Spleen (tissue), 11 donors: ENCODE data around the gene SLC13A4. TPM values are rescaled to one million over a fixed set of nuclear protein-coding genes. Genes with fewer than 3 reads are reported as not detected.

ENCODE experiments used
- DNase-seq: peaks from one replicate; pipeline ENCODE4 v3.0.0-alpha.2; 2020
- H3K27ac ChIP-seq, 8 donors: fragments of 200-600 bp; sonication (generic) in 7 of 8; 1 replicate in 4 of 8; 2 replicates in 4 of 8; pipeline versions ENCODE4 v1.5.0 to v1.8.0; 2016 to 2021; ENCODE audit warnings: inconsistent platforms in 4 of 8, mild to moderate bottlenecking in 4 of 8, moderate library complexity in 1 of 8
- H3K27me3 ChIP-seq, 7 donors: fragments of 200-600 bp; sonication (generic) in 6 of 7; replicated peaks in 1 of 7; 1 replicate in 4 of 7; 2 replicates in 3 of 7; pipeline versions ENCODE4 v1.5.0 to v1.8.0; 2016 to 2021; ENCODE audit warnings: inconsistent platforms in 3 of 7, mild to moderate bottlenecking in 1 of 7
- H3K36me3 ChIP-seq, 6 donors: fragments of 200-600 bp; sonication (generic) in 5 of 6; 1 replicate in 4 of 6; 2 replicates in 2 of 6; pipeline versions ENCODE4 v1.5.0 to v1.8.0; 2016 to 2021; ENCODE audit warnings: inconsistent platforms in 2 of 6
- H3K4me1 ChIP-seq, 6 donors: fragments of 200-600 bp; sonication (generic) in 5 of 6; 1 replicate in 3 of 6; 2 replicates in 3 of 6; pipeline versions ENCODE4 v1.5.0 to v1.8.0; 2016 to 2021; ENCODE audit warnings: inconsistent platforms in 3 of 6
- H3K4me3 ChIP-seq, 8 donors: fragments of 200-600 bp; sonication (generic) in 7 of 8; 1 replicate in 4 of 8; 2 replicates in 4 of 8; pipeline versions ENCODE4 v1.5.0 to v1.8.0; 2016 to 2021; ENCODE audit warnings: inconsistent platforms in 4 of 8, mild to moderate bottlenecking in 4 of 8, moderate library complexity in 2 of 8
- H3K9me3 ChIP-seq, 8 donors: fragments of 200-600 bp; sonication (generic) in 7 of 8; 1 replicate in 4 of 8; 2 replicates in 4 of 8; pipeline versions ENCODE4 v1.5.0 to v1.8.0; 2016 to 2021; ENCODE audit warnings: inconsistent platforms in 4 of 8
- POLR2A ChIP-seq, 3 donors: fragments of 450-650 bp; IDR thresholded peaks; one replicate each; pipeline ENCODE4 v1.5.1; 2017; ENCODE audit warnings: antibody characterized with exemption in 3 of 3, mild to moderate bottlenecking in 1 of 3
- POLR2AphosphoS5 ChIP-seq, 3 donors: sonication (generic); formaldehyde crosslinking; IDR thresholded peaks; one replicate each; pipeline ENCODE4 v1.5.1; 2017; ENCODE audit warnings: antibody characterized with exemption in 3 of 3
- WGBS, 5 donors: extraction: QIAGEN DNeasy Blood & Tissue Kit in 3 of 5; methylation state at CpG; one replicate each; pipeline versions ENCODE4 v1.1.5 to v1.1.7; 2013 to 2018; 5-methylcytosine and 5-hydroxymethylcytosine counted together
- intact Hi-C: fragments of 100-400 bp; cut with DNase I; formaldehyde crosslinking; loops from one replicate; pipeline ENCODE4 v1.15.0; 2023; ENCODE audit warnings: low total_unique reads
- polyA plus RNA-seq, 3 donors: library from polyadenylated mRNA; stranded (reverse); fragments of 200-250 nt; gene quantifications; one replicate each; pipeline ENCODE4 v1.2.1, GENCODE V29; 2013
- total RNA-seq, 7 donors: library from RNA; depleted of rRNA in 3 of 7; stranded (reverse); fragments of >200 nt in 3 of 7; fragmentation: NEBNext Ultra II Directional in 4 of 7; extraction: Animal tissue kit (Norgen Biotek cat#: 25700) in 4 of 7; gene quantifications; one replicate each; pipeline versions ENCODE4 v1.1.0 to v1.2.1, GENCODE V29; 2016 to 2021
- TF ChIP-seq, protein P1 (sequence below), 11 experiments: fragments of 200-600 bp in 7 of 11; fragments of 450-650 bp in 4 of 11; sonication (generic) in 4 of 11; IDR thresholded peaks in 8 of 11; conservative IDR thresholded peaks in 3 of 11; 1 replicate in 7 of 11; 2 replicates in 4 of 11; pipeline versions ENCODE4 v1.4.0 to v1.8.0; 2016 to 2021; ENCODE audit warnings: antibody characterized with exemption in 11 of 11, inconsistent platforms in 4 of 11, mild to moderate bottlenecking in 1 of 11
- donor health status: healthy with polysubstance abuse.
- donor health status: DM: no; HTN: no; CAD: no; lungs with moderate emphysema.
- donor health status: DM: no; HTN: no; CAD: no.
- donor health status: Bipolar disorder and iron deficiency.
- donor health status: healthy.
- donor health status: DM: no; HTN: no; CAD: no.
- donor health status: DM: yes; HTN: yes; CAD: no.

Gene SLC13A4
- total and polyA plus RNA-seq, 10 donors: 0.16 to 0.20 TPM; not detected in 8

DNA sequence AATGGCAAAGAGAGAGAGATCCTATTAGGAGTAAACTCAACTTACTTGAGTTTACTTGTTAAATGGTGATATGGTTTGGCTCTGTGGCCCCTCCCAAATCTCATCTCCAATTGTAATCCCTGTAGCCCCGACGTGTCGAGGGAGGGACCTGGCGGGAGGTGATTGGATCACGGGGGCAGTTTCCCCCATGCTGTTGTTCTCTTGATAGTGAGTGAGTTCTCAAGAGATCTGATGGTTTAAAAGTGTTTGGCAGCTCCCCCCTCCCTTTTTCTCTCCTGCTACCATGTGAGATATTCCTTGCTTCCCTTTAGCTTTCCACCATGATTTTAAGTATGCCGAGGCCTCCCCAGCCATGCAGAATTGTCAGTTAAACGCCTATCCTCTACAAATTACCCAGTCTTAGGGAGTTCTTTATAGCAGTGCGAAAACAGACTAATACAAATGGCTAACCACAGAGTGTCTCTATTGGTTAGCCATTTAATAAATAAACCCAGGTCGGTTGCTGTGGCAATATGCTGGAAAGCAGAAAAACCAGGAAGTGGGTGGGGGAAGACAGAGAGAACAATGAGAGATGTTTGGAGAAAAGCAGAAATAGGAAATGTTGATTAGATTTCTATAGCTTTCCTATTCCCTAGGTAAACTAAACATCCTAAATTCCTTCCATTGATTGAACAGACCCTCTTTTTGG, 68.7 kb downstream of the SLC13A4 start:
- TF ChIP-seq POLR2A (IDR thresholded peaks at IDR 0.05) (no peak), POLR2AphosphoS5 (IDR thresholded peaks at IDR 0.05) (no peak)
- TF ChIP-seq, protein P1, sequence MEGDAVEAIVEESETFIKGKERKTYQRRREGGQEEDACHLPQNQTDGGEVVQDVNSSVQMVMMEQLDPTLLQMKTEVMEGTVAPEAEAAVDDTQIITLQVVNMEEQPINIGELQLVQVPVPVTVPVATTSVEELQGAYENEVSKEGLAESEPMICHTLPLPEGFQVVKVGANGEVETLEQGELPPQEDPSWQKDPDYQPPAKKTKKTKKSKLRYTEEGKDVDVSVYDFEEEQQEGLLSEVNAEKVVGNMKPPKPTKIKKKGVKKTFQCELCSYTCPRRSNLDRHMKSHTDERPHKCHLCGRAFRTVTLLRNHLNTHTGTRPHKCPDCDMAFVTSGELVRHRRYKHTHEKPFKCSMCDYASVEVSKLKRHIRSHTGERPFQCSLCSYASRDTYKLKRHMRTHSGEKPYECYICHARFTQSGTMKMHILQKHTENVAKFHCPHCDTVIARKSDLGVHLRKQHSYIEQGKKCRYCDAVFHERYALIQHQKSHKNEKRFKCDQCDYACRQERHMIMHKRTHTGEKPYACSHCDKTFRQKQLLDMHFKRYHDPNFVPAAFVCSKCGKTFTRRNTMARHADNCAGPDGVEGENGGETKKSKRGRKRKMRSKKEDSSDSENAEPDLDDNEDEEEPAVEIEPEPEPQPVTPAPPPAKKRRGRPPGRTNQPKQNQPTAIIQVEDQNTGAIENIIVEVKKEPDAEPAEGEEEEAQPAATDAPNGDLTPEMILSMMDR (IDR thresholded peaks at IDR 0.05 in 8 of 11, conservative IDR thresholded peaks at IDR 0.05 in 3 of 11): no peak
- Histone ChIP-seq H3K9me3 (no peaks in the 10 kb centered on the region), H3K36me3 (no peaks in the 10 kb centered on the region), H3K4me1 (peaks cover 8 to 27% (median 21%) of the 10 kb centered on the region in 6 donors), H3K27ac (no peak overlapping the region), H3K27me3 (no peaks in the 10 kb centered on the region), H3K4me3 (no peak overlapping the region)
- intact Hi-C loops: no loop called here
- WGBS, 5 donors: 66 to 85% (median 71%) methylated on average over 9 of the region's 9 CpGs
- DNase-seq: no peak

DNA sequence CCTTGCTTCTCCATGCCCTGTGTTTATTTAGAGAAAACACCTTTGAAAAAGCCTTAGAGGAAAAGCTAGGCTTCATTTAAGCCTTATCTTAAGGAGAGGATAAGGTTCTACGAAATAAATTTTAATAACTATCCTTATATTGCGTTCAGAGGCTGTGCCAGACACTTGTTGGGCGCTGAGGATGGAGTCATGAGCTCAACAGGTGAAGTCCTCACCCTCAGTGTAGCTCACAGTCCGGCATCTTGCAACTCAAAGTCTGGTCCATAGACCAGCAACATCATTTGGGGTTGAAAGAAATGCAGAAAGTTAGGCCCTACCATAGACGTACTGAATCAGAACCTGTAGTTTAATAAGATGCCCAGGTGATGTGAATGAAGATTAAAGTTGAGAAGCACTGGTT, 69.4 kb downstream of the SLC13A4 start:
- Histone ChIP-seq H3K9me3 (no peaks in the 10 kb centered on the region), H3K4me3 (no peak overlapping the region), H3K27me3 (no peaks in the 10 kb centered on the region), H3K27ac (no peak overlapping the region), H3K36me3 (no peaks in the 10 kb centered on the region), H3K4me1 (peaks cover 6 to 19% (median 14%) of the 10 kb centered on the region in 6 donors)
- DNase-seq: no peak
- WGBS, 5 donors: 88 to 96% (median 93%) methylated on average over 5 of the region's 5 CpGs
- intact Hi-C loops: no loop called here
- TF ChIP-seq, protein P1 (IDR thresholded peaks at IDR 0.05 in 8 of 11, conservative IDR thresholded peaks at IDR 0.05 in 3 of 11): no peak
- TF ChIP-seq POLR2A (IDR thresholded peaks at IDR 0.05) (no peak), POLR2AphosphoS5 (IDR thresholded peaks at IDR 0.05) (no peak)

DNA sequence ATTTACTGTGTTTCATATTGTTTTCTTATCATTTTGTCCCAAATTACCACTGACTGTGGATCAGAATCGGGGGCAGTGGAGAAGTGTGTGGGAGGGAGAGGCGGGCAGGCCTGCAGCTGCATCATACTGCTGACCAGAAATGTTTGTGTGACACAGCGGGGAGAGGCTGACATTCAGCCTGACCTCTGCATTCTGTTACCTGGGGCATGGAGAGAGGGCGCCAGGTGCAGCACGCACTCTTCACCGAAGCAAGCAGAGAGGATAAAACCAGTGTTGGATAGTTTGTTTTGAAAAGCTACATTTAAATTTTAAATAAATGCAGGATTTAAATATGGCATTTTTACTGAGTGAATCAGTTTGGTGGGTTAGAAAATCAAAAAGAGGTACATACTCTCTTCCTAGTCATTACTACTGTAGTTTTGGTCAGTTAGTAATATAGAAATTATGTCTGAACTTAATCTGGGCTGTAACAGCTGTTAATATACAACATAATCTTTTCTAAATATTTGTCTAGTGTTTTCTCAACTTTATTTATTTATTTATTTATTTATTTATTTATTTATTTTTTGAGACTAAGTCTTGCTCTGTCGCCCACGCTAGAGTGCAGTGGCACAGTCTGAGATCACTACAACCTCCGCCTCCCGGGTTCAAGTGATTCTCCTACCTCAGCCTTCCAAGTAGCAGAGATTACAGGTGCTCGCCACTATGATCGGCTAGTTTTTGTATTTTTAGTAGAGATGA, 74.5 kb downstream of the SLC13A4 start:
- H3K9me3 ChIP-seq: no peaks in the 10 kb centered on the region
- H3K4me1 ChIP-seq: peaks cover 0 to 4% (median 0%) of the 10 kb centered on the region in 6 donors
- H3K36me3 ChIP-seq: peaks cover 0 to 19% (median 2%) of the 10 kb centered on the region in 6 donors
- 90 to 97% (median 94%) methylated on average over 12 of the region's 12 CpGs for WGBS, 5 donors
- H3K27me3 ChIP-seq: no peaks in the 10 kb centered on the region
- H3K4me3 ChIP-seq: no peak overlapping the region
- intact Hi-C loops: no loop called here
- no peak overlapping the region for H3K27ac ChIP-seq
- TF ChIP-seq POLR2AphosphoS5 (IDR thresholded peaks at IDR 0.05): no peak
- TF ChIP-seq POLR2A (IDR thresholded peaks at IDR 0.05): no peak
- TF ChIP-seq, protein P1 (IDR thresholded peaks at IDR 0.05 in 8 of 11, conservative IDR thresholded peaks at IDR 0.05 in 3 of 11): no peak
- DNase-seq: no peak
